ENCODE data around the gene PDE1A.

The PDE1A gene

GRCh38 chr2:182097571-182098164 lies 329.2 kb downstream of the PDE1A start:
- no peak for TF ChIP-seq CTCF (IDR thresholded peaks at IDR 0.05)

- TF ChIP-seq CTCF (IDR thresholded peaks at IDR 0.05) = no peak
Measured at GRCh38 chr2:182090486-182090885, 336.4 kb downstream of the PDE1A start.

Data from LNCAP (cell line).